Measurements from ENCODE around the gene DNAAF3. TPM values are rescaled to one million over a fixed set of nuclear protein-coding genes. Genes with fewer than 3 reads are reported as not detected.

Gene DNAAF3
- total RNA-seq, 1 experiment from 2014 or later, result 52.8 TPM

GRCh38 chr19:55147545-55148251 lies 18.7 kb downstream of the DNAAF3 start:
- Histone ChIP-seq H3K79me2 (ENCODE audit: insufficient read depth, low read length) (peaks cover 4% of the 10 kb centered on the region), H4K20me1 (ENCODE audit: insufficient read depth) (no peaks in the 10 kb centered on the region), H3K4me2 (ENCODE audit: low read length) (peak overlapping the region; percentile 88), H2AFZ (ENCODE audit: low read depth, low read length, poor library complexity, severe bottlenecking) (no peak overlapping the region), H3K4me1 (ENCODE audit: control insufficient read depth in 1 of 2, insufficient read depth in 2 of 2, low read length in 2 of 2) (peaks cover 19 to 64% of the 10 kb centered on the region in 2 experiments), H3K27ac (ENCODE audit: low read depth, low read length) (peak overlapping the region; percentile 99), H3K9me3 (ENCODE audit: control insufficient read depth in 1 of 2, insufficient read depth in 1 of 2, low read depth in 1 of 2, low read length in 2 of 2) (no peaks in the 10 kb centered on the region), H3K9ac (ENCODE audit: low read length) (peak overlapping the region; percentile 70), H3K4me3 (replicated peaks in 1 of 2; ENCODE audit: low read depth in 1 of 2, low read length in 2 of 2) (peak overlapping the region; percentile 60 to 69), H3K27me3 (ENCODE audit: insufficient read depth, low read length) (no peaks in the 10 kb centered on the region), H3K9me2 (ENCODE audit: insufficient read depth) (no peaks in the 10 kb centered on the region), H3K36me3 (ENCODE audit: control insufficient read depth in 1 of 2, insufficient read depth in 2 of 2, low read length in 2 of 2) (0 out of 4 replicates have a peak, but pooled peaks cover 0 to 4% of the 10 kb centered on the region in 2 experiments)
- DNase-seq (ENCODE audit: low read depth, low spot score) (no peak), ATAC-seq (no peak)
- ChIA-PET CTCF (interaction anchor here (1.2 to 4.4 kb wide), 5 partner anchors 12 to 356 kb away, joined by 3 to 53 read pairs (median 11); partner anchors contain the start of gene DNAAF3), POLR2A (interaction anchor here (0.6 to 2.9 kb wide), 7 partner anchors 9 to 495 kb away, joined by 3 to 24 read pairs (median 4); no protein-coding TSS in a partner anchor), RAD21 (ENCODE audit: low non-redundant PET in 1 of 2, low total read pairs in 2 of 2, uncharacterized antibody in 2 of 2, unreplicated experiment in 2 of 2) (interaction anchor here (0.6 to 1.8 kb wide), 4 partner anchors 8 to 40 kb away, joined by 3 to 13 read pairs (median 7); no protein-coding TSS in a partner anchor)
- no TSS peak for BruUV-seq (replicated peaks)
- intact Hi-C loops (cut with micrococcal nuclease), result loop anchor here (10.0 kb wide), 1 partner anchor 487 kb away; no protein-coding TSS in a partner anchor
- no peak for TF ChIP-seq SIN3A (IDR thresholded peaks at IDR 0.05; ENCODE audit: low read depth)
- no peak for TF ChIP-seq ZNF274 (IDR thresholded peaks at IDR 0.05; ENCODE audit: low read depth, low read length)
- TF ChIP-seq EZH2 (IDR thresholded peaks at IDR 0.05), result no peak
- no peak for TF ChIP-seq EGR1 (IDR thresholded peaks at IDR 0.05; ENCODE audit: low read depth)
- TF ChIP-seq SP1 (IDR thresholded peaks at IDR 0.05; ENCODE audit: low read depth), result no peak
- TF ChIP-seq ELF1 (IDR thresholded peaks at IDR 0.05; ENCODE audit: borderline replicate concordance, low read depth), result no peak
- no peak for TF ChIP-seq CEBPB (IDR thresholded peaks at IDR 0.05; ENCODE audit: low read depth)
- TF ChIP-seq POLR2AphosphoS5 (IDR thresholded peaks at IDR 0.05; ENCODE audit: low read depth, low read length), result no peak
- no peak for TF ChIP-seq FOSL1 (IDR thresholded peaks at IDR 0.05; ENCODE audit: low read depth)
- TF ChIP-seq, protein P1, sequence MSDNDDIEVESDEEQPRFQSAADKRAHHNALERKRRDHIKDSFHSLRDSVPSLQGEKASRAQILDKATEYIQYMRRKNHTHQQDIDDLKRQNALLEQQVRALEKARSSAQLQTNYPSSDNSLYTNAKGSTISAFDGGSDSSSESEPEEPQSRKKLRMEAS (IDR thresholded peaks at IDR 0.05), result no peak
- TF ChIP-seq EZH2phosphoT487 (IDR thresholded peaks at IDR 0.05; ENCODE audit: borderline replicate concordance), result no peak
- no peak for TF ChIP-seq TCF7L2 (IDR thresholded peaks at IDR 0.05; ENCODE audit: borderline replicate concordance, extremely low read depth, insufficient read depth, insufficient read length)
- no peak for TF ChIP-seq SRF (IDR thresholded peaks at IDR 0.05; ENCODE audit: low read depth)
- TF ChIP-seq ATF3 (IDR thresholded peaks at IDR 0.05), result no peak
- TF ChIP-seq ZFX (IDR thresholded peaks at IDR 0.05), result no peak

All from HCT116 (cell line).